ENCODE measurements around the gene SPATS2. TPM values are rescaled to one million over a fixed set of nuclear protein-coding genes. Genes with fewer than 3 reads are reported as not detected.
A peak's percentile ranks its signal among the peaks of the same experiment; 100 is the strongest.

Gene SPATS2
- total RNA-seq, 2 experiments from 2014 or later, result 9.2 to 10.8 TPM

DNA sequence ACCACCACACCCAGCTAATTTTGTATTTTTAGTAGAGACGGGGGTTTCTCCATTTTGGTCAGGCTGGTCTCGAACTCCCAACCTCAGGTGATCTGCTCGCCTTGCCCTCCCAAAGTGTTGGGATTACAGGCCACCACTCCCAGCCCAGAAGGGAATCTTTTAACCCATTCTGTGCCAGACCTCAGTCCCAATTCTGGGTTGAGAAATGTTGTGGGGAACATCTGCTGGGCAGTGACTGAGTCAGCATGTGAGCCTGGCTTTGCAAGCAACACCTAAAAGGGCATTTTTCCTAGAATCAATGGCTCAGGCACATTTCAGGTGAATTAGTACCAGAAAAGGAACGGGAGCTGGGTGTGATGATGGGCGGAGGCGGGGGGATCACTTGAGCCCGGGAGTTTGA, 7.6 kb upstream of the SPATS2 start:
- no peaks in the 10 kb centered on the region for H3K9me3 Mint-ChIP-seq
- intact Hi-C loops (cut with micrococcal nuclease), result no loop called here
- peaks cover 2% of the 10 kb centered on the region for H3K4me1 Mint-ChIP-seq (ENCODE audit: low read depth)
- TF ChIP-seq, protein P1, sequence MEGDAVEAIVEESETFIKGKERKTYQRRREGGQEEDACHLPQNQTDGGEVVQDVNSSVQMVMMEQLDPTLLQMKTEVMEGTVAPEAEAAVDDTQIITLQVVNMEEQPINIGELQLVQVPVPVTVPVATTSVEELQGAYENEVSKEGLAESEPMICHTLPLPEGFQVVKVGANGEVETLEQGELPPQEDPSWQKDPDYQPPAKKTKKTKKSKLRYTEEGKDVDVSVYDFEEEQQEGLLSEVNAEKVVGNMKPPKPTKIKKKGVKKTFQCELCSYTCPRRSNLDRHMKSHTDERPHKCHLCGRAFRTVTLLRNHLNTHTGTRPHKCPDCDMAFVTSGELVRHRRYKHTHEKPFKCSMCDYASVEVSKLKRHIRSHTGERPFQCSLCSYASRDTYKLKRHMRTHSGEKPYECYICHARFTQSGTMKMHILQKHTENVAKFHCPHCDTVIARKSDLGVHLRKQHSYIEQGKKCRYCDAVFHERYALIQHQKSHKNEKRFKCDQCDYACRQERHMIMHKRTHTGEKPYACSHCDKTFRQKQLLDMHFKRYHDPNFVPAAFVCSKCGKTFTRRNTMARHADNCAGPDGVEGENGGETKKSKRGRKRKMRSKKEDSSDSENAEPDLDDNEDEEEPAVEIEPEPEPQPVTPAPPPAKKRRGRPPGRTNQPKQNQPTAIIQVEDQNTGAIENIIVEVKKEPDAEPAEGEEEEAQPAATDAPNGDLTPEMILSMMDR (IDR thresholded peaks at IDR 0.05), result no peak
- no peak overlapping the region for H3K27ac Mint-ChIP-seq
- DNase-seq (no peak), ATAC-seq (no peak)
- ChIA-PET CTCF (interaction anchor here (0.8 to 8.9 kb wide), 27 partner anchors 8 to 253 kb away, joined by 3 to 366 read pairs (median 15); partner anchors contain the start of genes DNAJC22, PRPH, SPATS2 and TROAP), POLR2A (interaction anchor here (1.0 kb wide), 1 partner anchor 11 kb away, joined by 3 read pairs; no protein-coding TSS in a partner anchor)
- H3K4me3 Mint-ChIP-seq, result no peak overlapping the region
- peaks cover 12% of the 10 kb centered on the region for H3K27me3 Mint-ChIP-seq
- H3K36me3 Mint-ChIP-seq (ENCODE audit: low read depth), result no peaks in the 10 kb centered on the region

DNA sequence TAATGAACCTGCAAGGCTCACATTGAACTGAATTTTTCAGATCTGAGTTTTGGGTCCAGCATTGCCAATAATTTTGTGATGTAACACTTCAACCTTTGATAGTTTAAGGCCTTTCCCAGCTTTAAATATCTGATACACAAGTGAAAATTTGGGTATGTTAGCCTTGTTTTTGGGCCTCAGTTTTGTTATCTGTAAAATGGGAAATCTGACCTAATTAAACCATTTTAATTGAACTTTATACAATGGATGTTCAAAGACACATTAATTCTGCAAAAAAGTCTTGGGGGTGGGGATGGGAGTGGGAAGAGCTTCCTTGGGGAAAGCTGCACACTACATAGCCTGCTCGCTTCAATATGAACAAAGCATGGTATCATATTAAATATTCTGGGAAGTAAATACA, 5.2 kb upstream of the SPATS2 start:
- ATAC-seq (no peak), DNase-seq (no peak)
- Mint-ChIP-seq H3K27me3 (peaks cover 8% of the 10 kb centered on the region), H3K4me1 (ENCODE audit: low read depth) (peaks cover 6% of the 10 kb centered on the region), H3K27ac (no peak overlapping the region), H3K4me3 (no peak overlapping the region), H3K36me3 (ENCODE audit: low read depth) (no peaks in the 10 kb centered on the region), H3K9me3 (no peaks in the 10 kb centered on the region)
- POLR2A ChIA-PET, result no interaction called here
- CTCF ChIA-PET, result interaction anchor here (0.9 to 8.9 kb wide), 7 partner anchors 12 to 274 kb away, joined by 3 to 366 read pairs (median 10); partner anchors contain the start of genes DNAJC22 and PRPH
- intact Hi-C loops (cut with micrococcal nuclease), result no loop called here
- TF ChIP-seq, protein P1 (IDR thresholded peaks at IDR 0.05), result no peak

DNA sequence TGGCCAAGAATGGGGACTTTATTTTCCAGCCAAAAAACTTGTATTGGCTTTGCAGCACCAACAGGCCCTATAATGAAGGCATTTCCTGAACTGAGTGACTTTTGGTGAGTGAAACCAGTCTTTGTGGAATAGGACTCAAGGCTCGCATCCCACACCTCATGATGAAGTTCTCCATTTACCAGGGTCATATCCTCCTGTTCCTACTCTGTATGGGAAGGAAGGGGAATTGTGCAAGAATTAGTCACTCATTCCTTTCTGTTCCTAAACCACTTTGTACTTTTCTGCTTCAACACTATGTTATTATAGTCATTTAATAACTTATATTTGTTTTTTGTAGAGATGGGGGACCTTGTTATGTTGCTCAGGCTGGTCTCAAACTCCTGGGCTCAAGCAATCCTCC, 2.3 kb upstream of the SPATS2 start:
- peaks cover 2% of the 10 kb centered on the region for H3K27me3 Mint-ChIP-seq
- CTCF ChIA-PET, result interaction anchor here (3.4 to 8.2 kb wide), 4 partner anchors 7 to 150 kb away, joined by 20 to 71 read pairs (median 58); partner anchors contain the start of gene DNAJC22
- no peak for DNase-seq
- H3K36me3 Mint-ChIP-seq (ENCODE audit: low read depth), result no peaks in the 10 kb centered on the region
- no peak overlapping the region for H3K4me3 Mint-ChIP-seq
- intact Hi-C loops (cut with micrococcal nuclease), result no loop called here
- no peaks in the 10 kb centered on the region for H3K9me3 Mint-ChIP-seq
- H3K4me1 Mint-ChIP-seq (ENCODE audit: low read depth), result peaks cover 24% of the 10 kb centered on the region
- TF ChIP-seq, protein P1 (IDR thresholded peaks at IDR 0.05), result no peak
- no peak for ATAC-seq
- H3K27ac Mint-ChIP-seq, result no peak overlapping the region
- POLR2A ChIA-PET, result interaction anchor here (1.3 to 2.1 kb wide), 2 partner anchors 146 to 149 kb away, joined by 3 to 7 read pairs; no protein-coding TSS in a partner anchor

DNA sequence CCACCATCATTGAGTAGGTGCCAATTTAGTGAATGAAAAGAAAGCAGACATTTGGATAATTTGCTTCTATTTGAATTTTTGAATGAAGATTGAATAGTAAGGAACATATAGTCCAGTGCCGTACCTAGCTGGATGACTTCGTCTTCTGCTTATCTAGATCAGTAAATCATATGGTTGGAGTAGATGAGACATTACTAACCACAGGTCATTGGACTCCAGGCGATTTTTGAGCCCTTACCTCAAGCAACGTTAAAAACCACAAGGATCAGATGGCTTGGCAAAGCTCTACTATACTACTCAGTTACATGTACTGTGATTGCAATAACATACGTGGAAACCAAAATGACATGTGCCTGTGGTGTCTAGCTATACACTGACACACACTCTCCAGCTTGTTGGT, 1.7 kb upstream of the SPATS2 start:
- H3K36me3 Mint-ChIP-seq (ENCODE audit: low read depth), result no peaks in the 10 kb centered on the region
- ChIA-PET POLR2A (interaction anchor here (0.6 to 2.5 kb wide), 8 partner anchors 19 to 258 kb away, joined by 3 to 16 read pairs (median 6); partner anchors contain the start of genes DNAJC22, PRPF40B and TUBA1B), CTCF (interaction anchor here (1.1 to 8.2 kb wide), 9 partner anchors 8 to 277 kb away, joined by 3 to 71 read pairs (median 7); partner anchors contain the start of gene DNAJC22)
- ATAC-seq, result no peak
- peaks cover 2% of the 10 kb centered on the region for H3K27me3 Mint-ChIP-seq
- no peak overlapping the region for H3K27ac Mint-ChIP-seq
- intact Hi-C loops (cut with micrococcal nuclease), result no loop called here
- DNase-seq, result no peak
- H3K4me1 Mint-ChIP-seq (ENCODE audit: low read depth), result peaks cover 27% of the 10 kb centered on the region
- TF ChIP-seq, protein P1 (IDR thresholded peaks at IDR 0.05), result no peak
- H3K4me3 Mint-ChIP-seq, result peak overlapping the region; percentile 74
- H3K9me3 Mint-ChIP-seq, result no peaks in the 10 kb centered on the region

DNA sequence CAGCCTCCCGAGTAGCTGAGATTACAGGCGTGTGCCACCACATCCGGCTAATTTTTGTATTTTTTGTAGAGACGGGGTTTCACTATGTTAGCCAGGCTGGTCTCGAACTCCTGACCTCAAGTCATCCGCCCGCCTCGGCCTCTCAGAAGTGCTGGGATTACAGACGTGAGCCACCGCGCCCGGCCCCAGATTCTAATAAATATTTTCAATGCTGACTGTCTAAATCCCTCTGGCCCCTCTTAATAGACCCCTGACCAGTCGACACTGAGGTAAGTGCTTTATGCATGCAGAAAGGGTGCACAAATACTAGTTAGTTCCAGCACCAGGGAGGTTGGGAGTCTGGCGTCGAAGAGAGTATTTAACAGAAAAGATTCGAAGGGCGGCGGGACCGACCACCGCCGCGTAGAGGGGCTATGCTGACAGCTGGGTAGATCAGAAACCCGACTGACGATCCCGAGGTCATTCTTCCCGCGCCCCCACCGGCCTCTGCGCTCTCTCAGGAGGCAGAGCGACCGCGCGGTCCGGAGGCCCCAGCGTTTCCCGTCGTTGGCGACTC, 1.1 kb upstream of the SPATS2 start:
- H3K27me3 Mint-ChIP-seq, result no peaks in the 10 kb centered on the region
- H3K4me3 Mint-ChIP-seq, result peak overlapping the region; percentile 74
- peaks cover 29% of the 10 kb centered on the region for H3K4me1 Mint-ChIP-seq (ENCODE audit: low read depth)
- no peaks in the 10 kb centered on the region for H3K36me3 Mint-ChIP-seq (ENCODE audit: low read depth)
- intact Hi-C loops (cut with micrococcal nuclease), result no loop called here
- ATAC-seq (peak; percentile 14), DNase-seq (peak; percentile 27)
- H3K27ac Mint-ChIP-seq, result peak overlapping the region; percentile 98
- H3K9me3 Mint-ChIP-seq, result no peaks in the 10 kb centered on the region
- ChIA-PET CTCF (interaction anchor here (0.9 to 8.2 kb wide), 18 partner anchors 8 to 278 kb away, joined by 3 to 71 read pairs (median 4); partner anchors contain the start of genes DNAJC22 and TUBA1B), POLR2A (interaction anchor here (0.6 to 2.5 kb wide), 16 partner anchors 9 to 382 kb away, joined by 3 to 16 read pairs (median 4); partner anchors contain the start of genes DNAJC22, PRPF40B, TROAP and TUBA1B)
- TF ChIP-seq, protein P1 (IDR thresholded peaks at IDR 0.05), result no peak
